ENCODE data around the gene CD47. TPM values are rescaled to one million over a fixed set of nuclear protein-coding genes. Genes with fewer than 3 reads are reported as not detected.

CD47 gene
- 100 to 1,000 TPM in 2 of 9 donors, 10 to 100 TPM in 7; 46.6 to 108 (median 80.1) TPM for total RNA-seq
- polyA plus RNA-seq, result 10 to 100 TPM; 24.2 to 60.6 (median 37.6) TPM
- long read RNA-seq, donor 1, full-length matches to known transcripts, result 12 of 24 reads
- long read RNA-seq, donor 1, partial matches to known transcripts, result 6 of 24 reads
- long read RNA-seq, donor 1, other reads (novel, unspliced or antisense), result 6 of 24 reads
- long read RNA-seq, donor 2, full-length matches to known transcripts, result 8 of 8 reads
- long read RNA-seq, donor 2, partial matches to known transcripts, result 0 of 8 reads
- long read RNA-seq, donor 2, other reads (novel, unspliced or antisense), result 0 of 8 reads
- long read RNA-seq, donor 3, full-length matches to known transcripts, result 11 of 11 reads
- long read RNA-seq, donor 3, partial matches to known transcripts, result 0 of 11 reads
- long read RNA-seq, donor 3, other reads (novel, unspliced or antisense), result 0 of 11 reads
- long read RNA-seq, donor 4, full-length matches to known transcripts, result 76 of 93 reads
- long read RNA-seq, donor 4, partial matches to known transcripts, result 1 of 93 reads
- long read RNA-seq, donor 4, other reads (novel, unspliced or antisense), result 16 of 93 reads
- long read RNA-seq, donor 5, full-length matches to known transcripts, result 118 of 137 reads
- long read RNA-seq, donor 5, partial matches to known transcripts, result 0 of 137 reads
- long read RNA-seq, donor 5, other reads (novel, unspliced or antisense), result 19 of 137 reads
- long read RNA-seq, donor 6, full-length matches to known transcripts, result 33 of 51 reads
- long read RNA-seq, donor 6, partial matches to known transcripts, result 1 of 51 reads
- long read RNA-seq, donor 6, other reads (novel, unspliced or antisense), result 17 of 51 reads
- long read RNA-seq, donor 7, full-length matches to known transcripts, result 4 of 4 reads
- long read RNA-seq, donor 7, partial matches to known transcripts, result 0 of 4 reads
- long read RNA-seq, donor 7, other reads (novel, unspliced or antisense), result 0 of 4 reads
- long read RNA-seq, donor 8, full-length matches to known transcripts, result 27 of 34 reads
- long read RNA-seq, donor 8, partial matches to known transcripts, result 7 of 34 reads
- long read RNA-seq, donor 8, other reads (novel, unspliced or antisense), result 0 of 34 reads
- long read RNA-seq, donor 9, full-length matches to known transcripts, result 19 of 19 reads
- long read RNA-seq, donor 9, partial matches to known transcripts, result 0 of 19 reads
- long read RNA-seq, donor 9, other reads (novel, unspliced or antisense), result 0 of 19 reads
- long read RNA-seq, donor 10, full-length matches to known transcripts, result 6 of 6 reads
- long read RNA-seq, donor 10, partial matches to known transcripts, result 0 of 6 reads
- long read RNA-seq, donor 10, other reads (novel, unspliced or antisense), result 0 of 6 reads

DNA sequence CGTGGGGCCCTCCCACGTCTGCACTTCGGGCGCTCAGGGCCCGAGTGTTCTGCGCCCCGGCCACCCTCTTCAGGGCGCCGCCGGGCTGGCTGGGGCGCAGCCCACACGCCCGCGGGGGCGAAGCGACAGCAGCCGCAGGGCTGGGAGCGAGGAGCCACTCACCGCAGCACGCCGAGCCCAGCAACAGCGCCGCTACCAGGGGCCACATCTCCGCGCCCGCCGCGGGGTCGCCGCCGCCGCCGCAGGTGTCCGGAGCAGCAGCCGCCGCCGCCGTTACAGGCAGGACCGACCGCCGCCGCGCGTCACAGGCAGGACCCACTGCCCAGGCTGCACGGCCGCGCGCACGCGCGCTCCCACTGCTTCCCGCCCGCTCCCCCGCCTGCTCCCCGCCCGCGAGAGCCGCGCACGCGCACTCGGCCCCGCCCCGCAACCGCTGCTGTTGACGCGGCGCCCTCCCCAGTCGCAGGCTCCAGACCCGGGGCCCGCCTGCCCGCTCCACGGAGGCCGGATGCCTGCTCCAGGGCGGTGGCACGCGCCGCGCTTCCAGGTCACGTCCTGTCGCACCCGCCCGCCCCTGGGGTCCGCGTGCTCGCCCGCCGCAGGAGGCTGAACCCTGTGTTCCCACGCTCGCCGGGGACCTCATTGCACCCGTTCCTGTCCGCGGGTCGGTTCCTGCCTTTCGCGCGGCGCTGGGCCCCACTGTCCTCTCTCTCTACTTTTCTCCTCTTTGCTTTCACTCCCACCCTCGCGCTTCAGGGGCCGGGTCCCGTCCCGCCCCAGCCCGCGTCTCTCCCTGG, at the start of gene CD47:
Gene CD47 (minus strand): TSS at position 331 of the 797 bp plus-strand sequence. CDS start 123 bp downstream, at position 208.
- DNase-seq, result peak; percentile 90 to 97 (median 93)
- Histone ChIP-seq H3K27ac (peak within 1 kb of the TSS; percentile 30 to 92 (median 84)), H3K4me1 (replicated peaks in 1 of 2) (peaks cover 8 to 28% of the 10 kb centered on the region in 2 donors), H3K36me3 (replicated peaks in 1 of 2) (no peaks in the 10 kb centered on the region), H3K9me3 (replicated peaks in 1 of 3) (no peaks in the 10 kb centered on the region), H3K4me3 (peak within 1 kb of the TSS; percentile 43 to 96 (median 70)), H3K27me3 (no peaks in the 10 kb centered on the region)
- 0% methylated on average over 4 to 106 of the region's 106 CpGs for WGBS, 4 donors
- intact Hi-C loops (cut with DNase I), result no loop called here
- peak; percentile 75 to 89 for TF ChIP-seq POLR2A (IDR thresholded peaks at IDR 0.05)
- TF ChIP-seq, protein P1, sequence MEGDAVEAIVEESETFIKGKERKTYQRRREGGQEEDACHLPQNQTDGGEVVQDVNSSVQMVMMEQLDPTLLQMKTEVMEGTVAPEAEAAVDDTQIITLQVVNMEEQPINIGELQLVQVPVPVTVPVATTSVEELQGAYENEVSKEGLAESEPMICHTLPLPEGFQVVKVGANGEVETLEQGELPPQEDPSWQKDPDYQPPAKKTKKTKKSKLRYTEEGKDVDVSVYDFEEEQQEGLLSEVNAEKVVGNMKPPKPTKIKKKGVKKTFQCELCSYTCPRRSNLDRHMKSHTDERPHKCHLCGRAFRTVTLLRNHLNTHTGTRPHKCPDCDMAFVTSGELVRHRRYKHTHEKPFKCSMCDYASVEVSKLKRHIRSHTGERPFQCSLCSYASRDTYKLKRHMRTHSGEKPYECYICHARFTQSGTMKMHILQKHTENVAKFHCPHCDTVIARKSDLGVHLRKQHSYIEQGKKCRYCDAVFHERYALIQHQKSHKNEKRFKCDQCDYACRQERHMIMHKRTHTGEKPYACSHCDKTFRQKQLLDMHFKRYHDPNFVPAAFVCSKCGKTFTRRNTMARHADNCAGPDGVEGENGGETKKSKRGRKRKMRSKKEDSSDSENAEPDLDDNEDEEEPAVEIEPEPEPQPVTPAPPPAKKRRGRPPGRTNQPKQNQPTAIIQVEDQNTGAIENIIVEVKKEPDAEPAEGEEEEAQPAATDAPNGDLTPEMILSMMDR (IDR thresholded peaks at IDR 0.05), result no peak

DNA sequence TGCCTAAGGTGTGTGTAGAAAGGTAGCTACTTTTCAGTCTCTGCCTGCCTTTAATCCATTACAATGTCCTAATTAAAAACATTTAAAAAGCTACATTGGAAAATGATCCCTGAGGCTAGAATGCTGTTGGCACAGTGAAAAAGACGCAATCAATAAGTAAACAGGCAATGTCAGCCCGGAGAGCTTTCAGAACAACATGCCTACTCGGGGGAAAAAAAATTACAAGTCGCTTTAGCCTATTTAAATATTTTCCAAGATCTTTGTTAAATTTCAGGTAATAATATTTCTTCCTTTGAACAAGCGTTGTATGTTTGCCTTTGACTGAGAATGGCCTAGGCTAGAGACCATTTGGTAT, 46.6 kb upstream of the CD47 start:
- H3K9me3 ChIP-seq (replicated peaks in 1 of 3), result no peaks in the 10 kb centered on the region
- peaks cover 0 to 5% of the 10 kb centered on the region in 2 donors for H3K4me1 ChIP-seq (replicated peaks in 1 of 2)
- DNase-seq, result no peak
- TF ChIP-seq POLR2A (IDR thresholded peaks at IDR 0.05), result no peak
- TF ChIP-seq, protein P1 (IDR thresholded peaks at IDR 0.05), result no peak
- intact Hi-C loops (cut with DNase I), result no loop called here
- H3K36me3 ChIP-seq (replicated peaks in 1 of 2), result no peaks in the 10 kb centered on the region
- 84 to 91% (median 87%) methylated on average over 5 of the region's 5 CpGs for WGBS, 4 donors
- H3K27ac ChIP-seq, result no peak overlapping the region
- H3K27me3 ChIP-seq, result no peaks in the 10 kb centered on the region
- H3K4me3 ChIP-seq, result no peak overlapping the region

DNA sequence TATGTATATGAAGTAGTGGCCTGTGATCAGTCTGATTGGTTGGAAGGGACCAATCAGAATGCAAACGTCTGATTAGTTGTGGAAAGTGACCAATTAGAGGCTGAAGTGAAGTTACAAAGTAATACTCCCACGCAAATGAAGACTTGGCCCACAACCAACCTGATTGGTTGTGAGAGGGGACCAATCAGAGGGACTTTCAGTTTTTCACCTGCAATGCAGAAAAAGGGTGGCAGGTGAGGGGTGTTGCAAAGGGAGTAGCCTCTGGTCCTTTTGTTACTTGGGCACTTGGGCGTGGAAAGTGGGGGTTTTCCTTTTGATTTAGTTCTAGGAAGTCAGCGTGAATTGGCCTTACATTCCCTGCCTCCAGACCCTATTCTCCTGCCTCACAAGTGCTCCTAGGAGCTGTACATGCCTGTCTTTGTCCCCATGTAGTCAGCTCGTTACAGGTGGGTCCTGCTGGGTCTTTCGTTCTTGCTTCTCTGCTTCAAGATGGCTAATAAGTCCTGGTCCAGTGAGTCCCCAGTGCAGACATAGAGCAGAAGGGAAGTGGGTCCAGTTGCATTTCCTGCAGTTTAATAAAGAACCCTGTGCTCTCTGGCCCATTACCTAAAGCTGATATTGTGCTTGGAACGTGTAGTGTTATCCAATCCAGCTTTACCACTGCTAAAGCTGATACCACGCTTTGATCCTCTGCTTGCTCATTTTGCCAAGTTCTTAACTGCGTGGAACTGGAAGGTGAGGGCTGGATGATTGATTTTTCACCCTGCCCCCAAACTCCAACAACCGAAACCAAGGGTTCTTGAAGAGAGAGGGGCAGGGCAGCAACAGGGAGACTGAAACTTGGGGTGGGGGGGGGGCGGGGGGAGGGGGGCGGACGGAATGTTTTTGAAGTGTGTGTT, 46.0 kb upstream of the CD47 start:
- H3K9me3 ChIP-seq (replicated peaks in 1 of 3), result no peaks in the 10 kb centered on the region
- no peak overlapping the region for H3K4me3 ChIP-seq
- WGBS, 4 donors, result 72 to 79% (median 75%) methylated on average over 13 of the region's 13 CpGs
- H3K4me1 ChIP-seq (replicated peaks in 1 of 2), result peaks cover 0 to 5% of the 10 kb centered on the region in 2 donors
- TF ChIP-seq POLR2A (IDR thresholded peaks at IDR 0.05), result no peak
- H3K27me3 ChIP-seq, result no peaks in the 10 kb centered on the region
- no peaks in the 10 kb centered on the region for H3K36me3 ChIP-seq (replicated peaks in 1 of 2)
- no peak for DNase-seq
- intact Hi-C loops (cut with DNase I), result no loop called here
- no peak overlapping the region for H3K27ac ChIP-seq
